NCI-H2196 (cell line): ENCODE data around the gene XXYLT1.
"Not testable (repeated sequence)": the region's sequence is repeated elsewhere in the genome, so short reads cannot be mapped to it uniquely, and the experiment has no call there.

ENCODE experiments used
- DNase-seq: peaks from one replicate; lab custom pipeline; 2025; ENCODE audit not compliant: unreplicated experiment; lab: John Stamatoyannopoulos, UW

XXYLT1 gene

GRCh38 chr3:195116407-195117185 lies 154.4 kb downstream of the XXYLT1 start:
- DNase-seq = no peak

DNA sequence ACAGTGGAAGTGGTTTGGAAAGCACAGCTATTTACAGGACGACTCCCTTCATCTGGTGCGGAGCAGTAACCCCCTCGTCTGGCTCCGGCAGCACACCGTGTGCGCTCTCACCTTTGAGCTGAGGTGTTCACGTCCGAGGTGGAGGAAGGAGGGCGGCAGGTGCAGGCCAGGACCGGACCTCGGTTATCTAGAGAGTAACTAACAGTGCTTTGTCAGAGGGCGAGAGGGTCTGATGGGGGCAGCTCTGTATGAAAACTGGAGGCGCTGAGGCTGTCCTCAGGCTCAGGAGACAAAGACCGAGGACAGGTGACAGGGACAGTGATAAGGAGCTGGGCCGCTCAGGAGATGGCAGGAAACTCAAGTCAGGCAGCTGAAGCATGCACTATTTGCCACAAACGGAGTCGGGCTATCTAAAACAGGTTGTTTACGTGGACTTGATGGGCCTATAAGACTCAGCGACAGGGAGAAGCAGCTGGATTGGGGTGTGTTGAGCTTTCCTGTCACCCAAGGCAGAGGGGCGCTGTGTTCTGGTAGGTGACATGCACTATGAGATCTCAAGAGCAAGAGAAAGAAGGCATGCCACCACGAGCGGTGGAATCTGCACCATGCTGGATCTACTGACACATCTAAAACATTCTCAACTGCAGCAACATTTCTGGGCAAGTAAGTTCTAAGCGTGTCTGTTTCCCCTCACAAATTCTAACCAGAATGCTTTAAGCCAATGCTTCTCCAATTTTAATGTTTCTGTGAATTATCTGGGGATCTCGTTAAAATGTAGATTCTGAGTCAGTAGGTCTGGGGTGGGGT lies 155.2 kb downstream of the XXYLT1 start:
- DNase-seq = no peak

GRCh38 chr3:195114786-195115599 lies 156.0 kb downstream of the XXYLT1 start:
- DNase-seq = no peak

- no peak for DNase-seq
Measured at GRCh38 chr3:195113536-195114425, 157.2 kb downstream of the XXYLT1 start.

DNA sequence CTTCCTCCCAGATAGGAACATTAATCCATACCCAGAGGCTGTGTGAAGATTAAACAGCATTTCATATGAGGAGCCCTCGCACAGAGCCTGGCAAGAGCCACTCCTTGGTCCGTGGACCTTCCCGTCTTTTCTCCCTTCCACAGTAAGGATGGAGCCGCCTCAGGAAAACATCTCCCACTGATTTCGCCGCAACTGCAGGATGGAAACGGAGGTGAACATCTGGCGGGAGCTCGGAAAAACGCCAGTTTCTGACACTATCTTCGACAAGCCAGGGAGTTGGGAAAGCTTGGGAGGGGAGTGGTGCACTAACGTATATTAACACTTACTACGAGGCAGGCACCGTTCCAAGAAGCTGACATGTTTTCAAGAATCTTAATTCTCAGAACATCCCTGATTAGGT lies 157.9 kb downstream of the XXYLT1 start:
- no peak for DNase-seq

GRCh38 chr3:195112361-195112791 lies 158.6 kb downstream of the XXYLT1 start:
- DNase-seq = no peak

DNA sequence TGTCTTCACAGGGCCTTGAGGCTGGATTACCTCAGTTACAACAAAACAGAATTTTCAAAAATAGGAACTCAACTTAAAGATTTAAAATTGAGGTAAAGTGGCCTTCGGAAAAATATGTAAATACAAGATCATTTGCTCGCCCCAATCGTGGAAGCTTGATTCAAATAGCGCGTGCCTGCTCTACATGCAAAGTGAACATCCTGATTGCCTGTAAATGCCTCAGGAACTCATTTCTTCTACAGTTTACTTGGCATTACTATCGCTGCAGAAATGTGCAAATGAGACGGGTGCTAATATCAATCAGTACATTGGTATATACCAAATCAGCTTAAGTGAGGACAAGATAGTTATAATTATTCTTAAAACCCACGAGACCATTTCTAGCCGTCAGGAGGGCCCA lies 159.2 kb downstream of the XXYLT1 start:
- DNase-seq = no peak

DNA sequence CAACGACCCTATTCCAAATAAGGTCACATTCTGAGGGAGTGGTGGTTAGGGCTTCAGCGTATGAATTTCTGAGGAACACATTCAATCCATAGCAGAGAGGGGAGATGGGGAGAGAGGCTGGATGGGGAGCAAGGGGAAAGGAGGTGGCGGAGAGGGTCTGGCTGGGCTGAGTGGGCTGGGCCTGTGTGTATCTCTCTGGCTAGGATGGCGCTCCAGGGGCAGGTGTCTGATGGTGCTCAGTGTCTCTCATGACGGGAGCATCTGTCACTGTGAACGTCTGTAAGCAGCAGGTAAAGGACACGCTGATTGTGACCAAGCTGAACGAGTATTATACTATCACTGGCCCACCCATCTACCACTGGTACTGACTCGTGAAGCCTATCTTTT lies 159.6 kb downstream of the XXYLT1 start:
- no peak for DNase-seq

DNA sequence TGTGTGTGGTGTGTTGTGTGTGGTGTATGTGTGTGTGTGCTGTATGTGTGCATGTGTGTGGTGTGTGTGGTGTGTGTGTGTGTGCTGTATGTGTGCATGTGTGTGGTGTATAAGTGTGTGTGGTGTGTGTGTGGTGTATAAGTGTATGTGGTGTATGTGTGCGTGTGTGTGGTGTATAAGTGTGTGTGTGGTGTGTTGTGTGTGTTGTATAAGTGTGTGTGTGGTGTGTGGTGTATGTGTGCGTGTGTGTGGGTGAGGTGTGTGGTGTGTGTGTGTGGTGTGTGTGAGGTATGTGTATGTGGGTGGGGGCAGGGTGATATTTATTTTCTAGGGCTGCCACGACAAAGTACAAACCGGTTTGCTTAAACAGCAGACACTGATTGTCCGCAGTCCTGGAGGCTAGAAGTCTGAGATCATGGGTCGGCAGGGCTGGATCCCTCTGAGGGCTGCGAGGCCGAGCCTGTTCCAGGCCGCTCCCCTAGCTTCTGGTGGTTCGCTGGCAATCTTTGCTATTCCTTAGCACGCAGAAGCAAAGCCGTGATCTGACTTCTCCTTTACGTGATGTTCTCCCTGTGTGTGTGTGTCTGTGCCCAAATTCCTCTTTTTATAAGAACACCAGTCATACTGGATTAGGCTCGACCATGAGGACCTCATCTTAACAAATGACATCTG lies 160.2 kb downstream of the XXYLT1 start:
- no peak for DNase-seq

- DNase-seq = no peak
Measured at GRCh38 chr3:195109098-195109657, 161.8 kb downstream of the XXYLT1 start.

DNA sequence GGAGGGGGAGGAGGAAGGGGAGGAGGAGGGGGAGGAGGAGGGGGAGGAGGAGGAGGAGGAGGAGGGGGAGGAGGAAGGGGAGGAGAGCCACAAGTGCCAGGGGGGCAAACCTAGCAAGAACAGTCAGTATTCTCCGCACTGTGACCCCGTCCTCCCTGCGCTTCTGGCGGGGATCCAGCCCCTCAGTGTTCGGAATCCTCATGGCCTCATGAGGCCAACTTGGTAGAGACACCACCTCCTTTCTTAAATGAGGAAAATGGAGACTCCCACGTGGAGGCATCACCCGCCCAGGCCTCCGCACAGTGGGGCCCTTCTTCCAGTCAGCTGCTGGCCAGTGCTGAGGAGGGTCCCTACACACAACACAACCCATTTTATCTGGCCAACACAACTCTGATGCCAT lies 163.4 kb downstream of the XXYLT1 start:
- no peak for DNase-seq

DNA sequence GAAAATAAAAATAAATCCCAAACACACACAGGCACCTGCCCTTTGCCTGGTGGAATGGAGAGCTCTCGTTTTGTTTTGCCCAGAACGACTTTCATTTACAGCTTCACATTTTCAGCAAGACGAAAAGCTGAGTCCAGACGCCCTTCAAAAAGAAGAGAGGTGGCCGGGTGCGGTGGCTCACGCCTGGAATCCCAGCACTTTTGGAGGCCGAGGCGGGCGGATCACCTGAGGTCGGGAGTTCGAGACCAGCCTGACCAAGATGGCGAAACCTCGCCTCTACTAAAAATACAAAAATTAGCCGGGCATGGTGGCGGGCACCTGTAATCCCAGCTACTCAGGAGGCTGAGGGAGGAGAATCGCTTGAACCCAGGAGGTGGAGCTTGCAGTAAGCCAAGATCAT lies 163.9 kb downstream of the XXYLT1 start:
- not testable (repeated sequence) for DNase-seq

DNA sequence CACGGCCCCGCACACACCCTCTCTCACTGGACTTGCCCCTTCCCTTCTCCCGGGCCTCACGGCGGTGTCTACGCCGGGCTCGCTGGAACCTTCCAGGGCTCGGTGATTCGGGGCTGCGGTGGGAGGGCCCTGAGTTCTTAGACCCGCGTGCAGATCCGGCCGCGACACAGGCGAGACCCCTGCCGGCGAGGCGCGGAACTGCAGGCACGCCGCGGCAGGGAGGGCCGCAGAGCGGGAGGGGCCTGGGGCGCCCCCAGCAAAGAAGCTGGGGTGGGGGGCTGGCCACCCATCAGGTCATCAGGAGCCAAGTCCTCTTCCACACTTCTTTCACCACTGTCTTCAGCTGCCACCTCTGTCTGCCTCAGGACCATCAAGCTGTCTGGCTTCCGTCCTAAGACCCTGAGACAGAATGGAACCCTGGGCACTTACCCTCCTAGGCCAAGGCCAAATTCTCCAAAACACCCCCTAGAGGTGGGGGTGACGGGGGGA lies 164.5 kb downstream of the XXYLT1 start:
- DNase-seq = peak; percentile 89

DNA sequence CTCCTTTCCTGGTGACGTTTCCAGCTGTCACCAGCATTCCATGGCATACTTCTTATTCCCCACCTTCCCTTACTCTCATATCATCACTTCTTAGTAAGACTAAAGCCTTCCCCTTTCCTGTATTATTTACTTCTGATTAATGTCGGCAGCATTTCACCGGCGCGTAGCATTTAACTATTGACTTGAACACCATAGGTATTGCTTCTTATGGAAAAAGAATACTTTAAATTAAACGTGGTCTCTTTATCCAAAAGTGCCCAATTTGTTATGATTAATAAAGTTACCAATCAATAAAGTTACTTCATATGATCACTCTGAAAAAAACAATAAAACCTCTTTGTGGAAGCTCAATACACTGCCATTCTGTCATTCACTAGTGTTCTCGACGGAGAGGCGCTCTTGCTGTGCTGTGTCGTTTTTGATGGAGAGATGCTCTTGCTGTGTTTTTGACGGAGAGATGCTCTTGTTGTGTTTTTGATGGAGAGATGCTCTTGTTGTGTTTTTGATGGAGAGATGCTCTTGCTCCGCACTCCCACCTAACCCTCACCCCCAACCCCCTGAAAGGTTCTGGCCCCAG lies 165.0 kb downstream of the XXYLT1 start:
- DNase-seq = no peak

GRCh38 chr3:195105389-195105788 lies 165.6 kb downstream of the XXYLT1 start:
- no peak for DNase-seq

GRCh38 chr3:195104340-195104739 lies 166.6 kb downstream of the XXYLT1 start:
- DNase-seq = no peak

DNA sequence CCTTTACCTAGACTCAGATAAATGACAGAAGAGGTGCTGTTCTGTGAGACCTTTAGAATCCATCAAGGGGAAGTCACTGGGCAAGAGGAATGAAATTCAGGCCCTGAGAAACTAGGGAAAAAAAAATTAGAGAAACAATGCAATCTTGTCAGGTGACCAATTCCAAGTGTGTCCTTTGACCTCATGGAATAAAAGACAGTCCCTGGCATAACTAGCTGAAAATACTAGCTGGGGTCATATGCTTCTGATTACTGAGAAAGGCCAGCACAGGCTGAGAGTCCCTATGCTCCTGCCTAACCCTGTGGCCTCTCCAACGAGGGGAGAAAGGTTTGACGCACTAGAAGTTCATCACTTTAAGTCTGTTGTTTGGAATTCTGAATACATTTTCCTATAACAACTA lies 167.3 kb downstream of the XXYLT1 start:
- DNase-seq = no peak

DNA sequence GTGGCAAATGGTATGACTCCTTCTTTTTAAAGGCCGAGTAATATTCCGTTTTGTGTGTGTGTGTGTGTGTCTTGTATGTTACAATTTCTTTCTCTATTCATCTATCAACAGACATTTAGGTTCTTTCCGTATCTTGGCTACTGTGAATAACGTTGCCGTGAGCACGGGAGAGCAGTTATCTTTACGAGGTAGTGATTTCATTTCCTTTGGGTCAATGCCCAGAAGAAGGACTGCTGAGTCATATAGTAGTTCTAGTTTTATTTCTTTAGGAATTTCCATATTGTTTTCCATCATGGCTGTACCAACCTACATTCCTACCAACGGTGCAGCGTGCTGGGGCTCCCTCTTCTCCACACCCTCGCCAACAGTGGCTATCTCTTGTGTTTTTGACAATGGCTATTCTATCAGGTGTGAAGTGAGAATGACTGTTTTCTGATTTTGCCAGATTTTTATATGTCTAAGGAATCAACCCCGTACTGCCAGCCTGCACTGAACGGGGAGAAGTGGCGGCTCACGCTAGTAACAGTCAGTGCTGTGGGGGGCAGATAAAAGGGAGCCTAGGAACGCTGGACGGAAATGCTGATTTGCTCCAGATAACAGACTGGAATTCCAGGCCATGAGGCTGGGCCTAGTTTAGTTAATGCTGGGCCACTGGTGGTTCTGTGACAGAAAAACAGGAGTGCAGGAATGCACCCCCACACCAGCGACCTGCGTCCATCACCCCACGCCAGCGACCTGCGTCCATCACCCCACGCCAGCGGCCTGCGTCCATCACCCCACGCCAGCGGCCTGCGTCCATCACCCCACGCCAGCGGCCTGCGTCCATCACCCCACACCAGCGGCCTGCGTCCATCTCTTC lies 168.1 kb downstream of the XXYLT1 start:
- DNase-seq = peak; percentile 77
